Globus pallidus (tissue), 1 donor: ENCODE measurements around the gene HTR7.
"Not testable (repeated sequence)": the region's sequence is repeated elsewhere in the genome, so short reads cannot be mapped to it uniquely, and the experiment has no call there.

Source experiments
- DNase-seq: peaks from one replicate; pipeline ENCODE4 v3.0.0-alpha.2; 2015; ENCODE audit warnings: low spot score

HTR7 gene

DNA sequence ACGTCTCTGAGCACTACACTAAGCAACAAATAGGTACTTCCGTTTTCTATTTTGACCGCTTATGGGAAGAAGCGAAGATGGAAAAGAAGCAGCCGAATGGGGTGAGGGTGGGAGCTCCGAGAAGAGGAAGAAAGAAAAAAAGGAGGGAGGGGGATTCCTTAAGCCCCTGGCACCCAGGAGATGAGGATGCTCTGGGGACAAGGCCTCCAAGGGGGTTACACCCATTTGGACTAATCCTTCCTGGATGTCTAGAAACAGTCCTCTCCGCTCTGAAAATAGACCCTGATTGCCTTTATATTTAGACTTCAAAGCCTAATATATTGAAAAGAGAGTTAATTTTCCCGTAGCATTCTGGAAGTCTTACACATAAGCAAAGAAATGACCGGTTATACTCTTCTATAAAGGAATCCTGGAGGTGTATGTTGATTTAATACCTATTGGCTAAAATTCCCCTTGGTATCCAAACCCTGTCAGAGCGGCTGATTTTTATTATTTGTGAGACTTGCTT lies 676 bp upstream of the HTR7 start:
- no peak for DNase-seq

DNA sequence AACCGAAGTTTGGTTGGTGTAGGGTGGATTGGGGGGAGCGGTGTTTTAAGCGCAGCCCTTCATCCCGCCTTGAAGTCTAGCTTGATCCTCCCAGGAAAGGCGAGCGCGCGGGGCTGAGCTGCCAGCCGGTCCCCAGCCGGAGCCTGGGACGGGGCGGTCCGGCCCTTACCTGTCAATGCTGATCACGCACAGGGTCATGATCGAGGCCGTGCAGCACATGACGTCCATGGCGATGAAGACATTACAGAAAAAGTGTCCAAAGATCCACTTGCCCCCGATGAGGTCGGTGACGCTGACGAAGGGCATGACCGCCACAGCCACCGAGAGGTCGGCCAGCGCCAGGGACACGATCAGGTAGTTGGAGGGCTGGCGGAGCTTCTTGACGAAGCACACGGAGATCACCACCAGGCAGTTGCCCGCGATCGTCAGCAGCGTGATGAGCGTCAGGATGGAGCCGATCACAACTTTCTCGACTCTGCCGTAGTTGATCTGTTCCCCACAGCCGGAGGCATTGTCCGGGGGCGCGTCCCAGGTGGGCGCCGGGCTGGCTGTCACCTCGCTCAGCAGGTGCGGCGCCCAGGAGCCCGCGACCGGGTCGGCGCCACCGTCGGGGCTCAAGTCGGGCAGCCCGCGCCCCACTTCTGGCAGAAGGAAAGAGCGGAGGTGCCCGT lies 740 bp downstream of the HTR7 start:
- no peak for DNase-seq

GRCh38 chr10:90856261-90856660 lies 1.6 kb downstream of the HTR7 start:
- no peak for DNase-seq

DNA sequence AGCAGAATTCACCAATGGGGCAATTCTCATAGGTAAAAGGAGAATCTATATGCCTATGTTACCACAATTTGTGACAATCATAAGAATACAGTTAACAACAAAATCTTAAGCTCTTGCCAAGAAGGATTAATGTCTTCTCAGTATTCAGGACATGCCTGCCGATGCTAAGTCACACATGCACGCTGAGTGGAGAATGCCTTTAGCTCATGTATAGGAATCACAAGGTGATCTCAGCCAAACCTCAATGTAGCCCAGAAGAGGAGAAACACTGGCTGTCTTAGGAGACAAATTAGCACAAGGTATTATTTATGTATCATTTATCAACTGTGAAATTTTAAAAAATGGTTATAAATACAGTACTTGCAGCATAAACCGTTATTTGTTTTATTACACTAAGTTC lies 2.7 kb downstream of the HTR7 start:
- DNase-seq, result no peak

DNA sequence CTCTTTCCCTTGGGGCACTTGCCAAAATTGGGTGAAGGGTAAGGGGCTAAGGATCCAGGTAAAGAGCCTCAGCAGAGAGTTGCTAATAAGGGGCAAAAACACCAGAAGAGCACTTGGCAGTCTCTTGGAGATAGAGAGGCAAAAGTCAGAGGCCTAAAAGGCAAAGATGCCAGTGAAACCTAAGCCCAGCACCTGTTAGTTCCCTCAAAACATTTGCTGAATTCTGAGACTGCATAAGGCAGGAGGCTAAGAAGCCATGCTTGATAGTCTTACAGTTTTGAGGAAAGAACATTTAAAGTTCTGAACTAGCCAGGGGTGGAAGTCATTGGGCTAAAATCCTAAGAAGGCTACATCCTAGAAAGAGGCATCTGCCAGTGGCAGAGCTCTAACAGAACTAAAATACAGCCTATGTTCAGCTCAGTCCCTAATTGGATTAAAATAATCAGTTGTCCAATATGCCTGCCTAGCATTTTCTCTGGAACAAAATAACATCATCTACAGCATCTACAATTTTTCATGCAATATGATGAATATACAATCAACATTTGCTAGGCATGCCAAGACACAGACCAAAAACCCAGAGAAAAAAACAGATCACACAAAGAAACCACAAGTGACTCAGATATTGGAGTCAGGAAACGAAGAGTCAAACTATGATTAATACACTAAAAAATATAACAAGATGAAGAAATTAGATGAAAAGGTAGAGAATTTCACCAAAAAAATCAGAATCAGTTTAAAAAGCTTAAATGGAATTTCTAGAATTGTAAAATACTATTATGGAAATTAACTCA lies 7.7 kb downstream of the HTR7 start:
- no peak for DNase-seq

GRCh38 chr10:90847436-90847835 lies 10.4 kb downstream of the HTR7 start:
- DNase-seq, result no peak

GRCh38 chr10:90846746-90847145 lies 11.1 kb downstream of the HTR7 start:
- no peak for DNase-seq

DNA sequence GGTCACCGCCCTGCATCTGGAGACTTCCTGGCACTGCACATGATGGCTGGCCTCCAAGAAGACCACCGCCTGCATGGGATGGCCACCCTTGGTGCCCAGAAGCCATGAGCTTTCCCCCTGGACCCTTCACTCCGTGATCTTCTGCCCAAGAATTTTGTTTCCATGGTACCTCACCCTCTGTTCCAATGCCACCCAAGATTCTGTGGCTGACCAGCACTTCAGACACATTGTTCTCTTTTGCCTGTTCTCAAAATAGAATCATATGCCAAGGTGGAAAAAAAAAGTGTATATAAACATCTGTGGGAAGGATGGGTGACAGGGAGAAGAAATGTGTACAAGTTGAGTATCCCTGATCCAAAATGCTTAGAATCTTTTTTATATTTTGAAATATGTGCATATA lies 12.1 kb downstream of the HTR7 start:
- DNase-seq, result no peak

DNA sequence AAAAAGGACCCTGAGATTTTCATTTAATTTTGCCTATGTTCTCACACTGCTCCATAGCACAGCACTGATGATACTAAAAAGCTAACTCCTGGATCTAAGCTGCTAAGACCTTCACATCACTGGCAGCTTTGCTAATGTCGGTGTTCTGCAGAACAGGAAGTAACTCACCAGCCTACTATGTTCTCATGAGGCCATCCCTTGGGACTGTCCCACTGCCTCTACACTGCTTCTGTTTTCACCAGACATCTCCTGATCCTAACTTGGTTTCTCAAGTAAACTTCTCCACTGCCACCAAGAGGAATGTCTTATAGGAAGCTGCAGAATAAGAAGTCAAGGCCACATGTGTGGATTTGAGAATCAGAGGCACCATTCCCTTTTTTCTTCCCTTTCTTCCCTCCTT lies 15.1 kb downstream of the HTR7 start:
- DNase-seq, result no peak

DNA sequence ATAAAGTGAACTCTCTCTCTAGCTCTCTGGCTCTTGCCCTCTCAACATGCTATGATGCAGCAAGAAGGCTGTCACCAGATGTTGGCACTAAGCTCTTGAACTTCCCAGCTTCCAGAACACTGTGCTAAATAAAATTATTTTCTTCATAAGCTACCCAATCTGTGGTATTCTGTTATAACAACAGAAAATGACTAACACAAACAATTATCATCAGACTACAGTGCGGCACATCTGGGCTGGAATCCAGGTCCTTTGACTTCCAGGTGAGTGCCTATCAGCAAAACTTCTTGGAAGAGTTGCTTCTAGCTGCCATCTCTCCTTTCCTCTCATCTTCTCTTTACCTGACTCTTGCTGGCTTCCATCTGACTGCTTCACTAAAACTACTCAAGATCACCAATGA lies 20.4 kb downstream of the HTR7 start:
- no peak for DNase-seq

DNA sequence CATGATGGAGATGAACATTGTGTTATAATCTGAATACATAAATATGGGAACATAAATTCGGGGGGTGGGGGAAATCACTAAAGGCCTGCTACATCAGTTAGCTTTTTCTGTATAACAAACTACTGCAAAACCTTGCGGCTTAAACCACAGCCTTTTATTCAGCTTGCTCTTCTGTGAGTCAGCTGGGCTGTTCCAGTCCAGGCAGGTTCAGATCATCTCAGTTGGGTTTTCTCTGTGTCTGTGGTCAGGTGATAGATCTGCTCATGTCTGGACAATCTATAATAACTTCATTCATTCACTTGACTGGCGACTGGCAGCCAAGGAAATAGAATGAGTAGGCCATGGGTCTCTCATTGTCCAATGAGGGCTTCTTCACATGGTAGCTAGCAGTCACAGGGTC lies 23.5 kb downstream of the HTR7 start:
- no peak for DNase-seq

DNA sequence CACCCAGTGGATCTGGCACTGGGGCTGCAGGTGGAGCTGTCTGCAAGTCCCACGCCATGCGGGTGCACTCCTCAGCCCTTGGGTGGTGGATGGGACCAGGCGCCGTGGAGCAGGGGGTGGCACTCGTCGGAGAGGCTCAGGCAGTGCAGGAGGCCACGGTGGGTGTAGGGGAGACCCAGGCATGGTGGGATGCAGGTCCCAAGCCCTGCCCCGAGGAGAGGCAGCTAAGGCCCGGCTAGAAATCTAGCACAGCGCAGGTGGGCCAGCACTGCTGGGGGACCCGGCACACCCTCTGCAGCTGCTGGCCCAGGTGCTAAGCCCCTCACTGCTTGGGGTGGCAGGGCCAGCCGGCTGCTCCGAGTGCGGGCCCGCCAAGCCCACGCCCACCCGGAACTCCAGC lies 25.7 kb downstream of the HTR7 start:
- no peak for DNase-seq

GRCh38 chr10:90822508-90822907 lies 35.3 kb downstream of the HTR7 start:
- DNase-seq, result no peak

- not testable (repeated sequence) for DNase-seq
Observed at GRCh38 chr10:90821864-90822263, 36.0 kb downstream of the HTR7 start.

DNA sequence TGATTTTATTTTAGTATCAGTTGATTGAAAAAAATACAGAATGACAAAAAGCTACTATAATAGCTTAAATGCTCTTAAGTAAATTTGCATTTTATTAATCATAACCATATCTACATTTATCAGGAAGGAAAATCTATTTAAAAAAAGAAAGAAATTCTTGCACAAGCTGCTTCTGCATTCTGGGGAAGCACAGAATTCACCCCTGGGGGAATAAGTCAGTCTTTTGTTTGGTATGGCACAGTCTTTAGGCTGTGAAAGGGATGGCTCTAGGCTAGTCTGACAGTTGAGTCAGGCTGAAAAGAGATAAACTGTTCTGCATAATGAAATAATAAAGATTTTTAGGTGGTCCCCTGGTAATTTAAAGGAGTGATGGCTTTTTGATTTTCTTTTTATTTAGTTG lies 37.9 kb downstream of the HTR7 start:
- DNase-seq, result no peak

GRCh38 chr10:90818736-90819135 lies 39.1 kb downstream of the HTR7 start:
- no peak for DNase-seq

GRCh38 chr10:90817128-90817889 lies 40.5 kb downstream of the HTR7 start:
- DNase-seq, result no peak

DNA sequence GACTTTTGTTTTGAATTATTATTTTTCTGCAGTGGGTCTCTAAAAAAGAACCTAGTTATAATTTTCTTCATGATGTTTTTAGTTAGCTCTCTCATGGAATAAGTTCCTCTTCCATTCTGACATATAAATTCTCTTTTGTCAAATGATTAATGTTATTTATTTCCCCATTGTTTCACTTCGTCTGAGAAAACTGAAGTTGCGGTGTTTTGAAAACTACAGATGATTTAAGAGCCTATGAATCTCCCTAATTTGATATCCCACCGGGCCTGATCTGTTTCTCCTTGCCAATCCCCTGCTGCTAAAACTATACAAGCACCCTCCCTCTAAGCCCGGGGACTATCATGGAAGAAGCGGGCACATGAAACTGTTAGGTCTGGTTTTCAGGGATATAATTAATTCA lies 41.4 kb downstream of the HTR7 start:
- no peak for DNase-seq

DNA sequence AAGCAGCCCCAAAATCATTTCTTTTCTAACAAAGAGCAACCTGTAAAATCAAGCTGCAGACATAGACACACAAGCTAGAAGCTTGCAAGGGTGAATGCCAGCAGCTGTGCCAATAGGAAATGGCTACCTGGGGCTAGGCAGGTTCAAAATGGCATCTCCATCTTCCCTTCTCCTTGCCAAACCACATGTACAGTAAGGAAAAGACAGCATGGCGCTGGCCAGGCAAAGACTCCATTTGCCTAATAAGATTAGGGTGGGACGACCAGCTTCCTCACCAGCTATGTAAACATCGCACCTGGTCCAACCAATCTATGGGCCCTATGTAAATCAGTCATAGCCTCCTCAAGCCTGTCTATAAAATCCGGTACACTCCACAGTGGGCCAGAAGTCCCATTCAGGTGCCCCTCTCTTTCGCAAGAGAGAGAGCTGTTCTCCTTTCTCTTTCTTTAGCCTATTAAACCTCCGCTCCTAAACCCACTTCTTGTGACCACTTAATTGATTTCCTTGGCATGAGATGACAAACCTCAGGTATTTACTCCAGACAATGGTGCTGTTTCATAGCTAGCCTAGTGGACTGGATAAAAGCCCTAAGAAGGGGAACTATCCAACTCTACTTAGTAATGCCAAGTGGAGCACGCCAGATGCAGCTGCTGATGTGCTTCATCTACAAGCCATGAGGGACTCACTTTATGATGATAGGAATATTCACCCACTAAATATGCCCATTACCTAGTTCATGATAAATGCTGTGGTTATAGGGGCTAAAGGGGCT lies 44.1 kb downstream of the HTR7 start:
- DNase-seq, result no peak

- DNase-seq, result not testable (repeated sequence)
Observed at GRCh38 chr10:90807106-90807505, 50.7 kb downstream of the HTR7 start.

- no peak for DNase-seq
Observed at GRCh38 chr10:90806677-90807076, 51.2 kb downstream of the HTR7 start.

GRCh38 chr10:90805206-90805605 lies 52.6 kb downstream of the HTR7 start:
- no peak for DNase-seq
